ENCODE measurements around the gene MTCL1.

Gene MTCL1

GRCh38 chr18:8876887-8877286 is 171.5 kb downstream of the MTCL1 start:
- H3K9me3 ChIP-seq (ENCODE audit: severe bottlenecking) = no peaks in the 10 kb centered on the region

GRCh38 chr18:8881103-8881502 is 175.7 kb downstream of the MTCL1 start:
- peaks cover 4% of the 10 kb centered on the region for H3K4me1 ChIP-seq (ENCODE audit: insufficient read depth, poor library complexity, severe bottlenecking)
- ATAC-seq (ENCODE audit: low read depth) (no peak), DNase-seq (ENCODE audit: low spot score) (no peak)
- no peak overlapping the region for H3K4me3 ChIP-seq (ENCODE audit: severe bottlenecking)
- H3K9me3 ChIP-seq (ENCODE audit: severe bottlenecking) = no peaks in the 10 kb centered on the region
- H3K27me3 ChIP-seq (ENCODE audit: insufficient read depth, poor library complexity, severe bottlenecking) = no peaks in the 10 kb centered on the region
- TF ChIP-seq CTCF (IDR thresholded peaks at IDR 0.05; ENCODE audit: poor library complexity, severe bottlenecking) = no peak
- H3K27ac ChIP-seq (ENCODE audit: poor library complexity, severe bottlenecking) = no peak overlapping the region
- H3K36me3 ChIP-seq (ENCODE audit: low read depth) = no peaks in the 10 kb centered on the region

More at GRCh38 chr18:8876887-8877286, 171.5 kb downstream of the MTCL1 start:
- DNase-seq (ENCODE audit: low spot score) = no peak
- Histone ChIP-seq H3K4me3 (ENCODE audit: severe bottlenecking) (no peak overlapping the region), H3K36me3 (ENCODE audit: low read depth) (no peaks in the 10 kb centered on the region), H3K27ac (ENCODE audit: poor library complexity, severe bottlenecking) (no peak overlapping the region), H3K4me1 (ENCODE audit: insufficient read depth, poor library complexity, severe bottlenecking) (no peaks in the 10 kb centered on the region), H3K27me3 (ENCODE audit: insufficient read depth, poor library complexity, severe bottlenecking) (no peaks in the 10 kb centered on the region)
- no peak for ATAC-seq (ENCODE audit: low read depth)
- no peak for TF ChIP-seq CTCF (IDR thresholded peaks at IDR 0.05; ENCODE audit: poor library complexity, severe bottlenecking)
